ENCODE results near the gene KDM5B. TPM values are rescaled to one million over a fixed set of nuclear protein-coding genes. Genes with fewer than 3 reads are reported as not detected.

Gene KDM5B
- total and polyA plus RNA-seq, 2 of the 8 experiments (the other 6 are each of a cell fraction or from before 2014, with no cell fraction given) = 73.3 to 210 TPM

- no peak overlapping the region for H3K14ac ChIP-seq (ENCODE audit: insufficient read length)
- no peaks in the 10 kb centered on the region for H3K79me1 ChIP-seq (ENCODE audit: low read depth, low read length)
- H3K9ac ChIP-seq (replicated peaks in 1 of 4; ENCODE audit: extremely low read depth in 1 of 4, low read depth in 3 of 4, low read length in 3 of 4) = no peak overlapping the region
- no peak overlapping the region for H2BK120ac ChIP-seq (replicated peaks; ENCODE audit: low read depth, low read length)
- TF ChIP-seq CBX8 (IDR thresholded peaks at IDR 0.05; ENCODE audit: borderline replicate concordance, low read depth, low read length) = no peak
- TF ChIP-seq RFX5 (IDR thresholded peaks at IDR 0.05; ENCODE audit: borderline replicate concordance, low read depth, low read length) = no peak
- TF ChIP-seq RBBP5 (IDR thresholded peaks at IDR 0.05; ENCODE audit: borderline replicate concordance, low read depth, low read length) = no peak
- no peak overlapping the region for H4K8ac ChIP-seq (ENCODE audit: extremely low read depth, insufficient read depth, low read length)
- WGBS, 2 experiments (ENCODE audit: extremely low coverage in 1 of 2, insufficient coverage in 1 of 2, insufficient read length in 1 of 2, insufficient replicate concordance in 2 of 2, low coverage in 1 of 2, low lambda C conversion rate in 2 of 2, missing lambda C conversion rate in 1 of 2) = 88% methylated on average over 9 of the region's 10 CpGs; no CpG with 5 or more reads in 1 of the 2 experiments
- H2AFZ ChIP-seq (ENCODE audit: low read length) = no peak overlapping the region
- peaks cover 13% of the 10 kb centered on the region for H3K23me2 ChIP-seq (ENCODE audit: low read depth, low read length)
- ChIA-PET CTCF (ENCODE audit: partially characterized antibody) (interaction anchor here (0.6 to 3.7 kb wide), 5 partner anchors 33 to 238 kb away, joined by 3 to 14 read pairs (median 4); no protein-coding TSS in a partner anchor), POLR2A (ENCODE audit: partially characterized antibody) (interaction anchor here (0.7 to 8.4 kb wide), 6 partner anchors 10 to 46 kb away, joined by 3 to 81 read pairs (median 3); no protein-coding TSS in a partner anchor)
- H4K20me1 ChIP-seq (replicated peaks in 1 of 2; ENCODE audit: control insufficient read depth in 1 of 2, insufficient read depth in 2 of 2, low read length in 2 of 2) = no peaks in the 10 kb centered on the region
- no peak overlapping the region for H2BK20ac ChIP-seq (ENCODE audit: low read length)
- H2AK5ac ChIP-seq (ENCODE audit: low read depth, low read length) = no peak overlapping the region
- H3K18ac ChIP-seq (ENCODE audit: extremely low read depth, low read length) = no peak overlapping the region
- H2BK12ac ChIP-seq (ENCODE audit: low read depth, low read length) = no peak overlapping the region
- no peaks in the 10 kb centered on the region for H3K79me2 ChIP-seq (ENCODE audit: control insufficient read depth in 1 of 2, insufficient read depth in 2 of 2, low read length in 2 of 2)
- H3K36me3 ChIP-seq (ENCODE audit: control insufficient read depth in 2 of 4, insufficient read depth in 4 of 4, low read length in 3 of 4) = no peaks in the 10 kb centered on the region
- H3K4ac ChIP-seq (replicated peaks; ENCODE audit: insufficient read length, low read depth, low read length) = no peak overlapping the region
- H4K5ac ChIP-seq (ENCODE audit: insufficient read length, low read depth, low read length) = no peak overlapping the region
- H2BK5ac ChIP-seq (ENCODE audit: low read depth, low read length) = no peak overlapping the region
- H3K9me3 ChIP-seq (ENCODE audit: insufficient read depth in 2 of 2, low read depth in 1 of 2, low read length in 1 of 2) = no peaks in the 10 kb centered on the region
- no peak overlapping the region for H3K4me3 ChIP-seq (ENCODE audit: extremely low read depth in 1 of 4, insufficient read depth in 2 of 4, low read depth in 3 of 4, low read length in 4 of 4)
- no peak overlapping the region for H4K91ac ChIP-seq (replicated peaks; ENCODE audit: insufficient read length, low read length)
- H3K4me2 ChIP-seq (ENCODE audit: insufficient read depth in 1 of 2, low read depth in 2 of 2, low read length in 2 of 2) = no peak overlapping the region
- DNase-seq (ENCODE audit: low read depth in 1 of 2, low spot score in 2 of 2) (no peak), FAIRE-seq (no peak)
- H3K27ac ChIP-seq (ENCODE audit: low read depth, low read length) = no peak overlapping the region
- H3K4me1 ChIP-seq (replicated peaks in 1 of 4; ENCODE audit: control insufficient read depth in 3 of 4, insufficient read depth in 4 of 4, low read length in 3 of 4) = peaks cover 11 to 15% (median 13%) of the 10 kb centered on the region in 4 experiments
- no peak overlapping the region for H3K23ac ChIP-seq (ENCODE audit: insufficient read length)
- H3K27me3 ChIP-seq (replicated peaks in 1 of 4; ENCODE audit: control insufficient read depth in 3 of 4, extremely low read depth in 1 of 4, insufficient read depth in 3 of 4, low read length in 3 of 4) = 0 out of 7 replicates have a peak, but pooled peaks cover 0 to 5% (median 0%) of the 10 kb centered on the region in 4 experiments
- no peak overlapping the region for H2BK15ac ChIP-seq (ENCODE audit: low read length)
- no peak overlapping the region for H3K56ac ChIP-seq (replicated peaks; ENCODE audit: insufficient read length, low read depth, low read length)
Observed at GRCh38 chr1:202815120-202815519, 6.9 kb upstream of the KDM5B start.

All from H1 (cell line).